ENCODE results near the gene CCDC137. TPM values are rescaled to one million over a fixed set of nuclear protein-coding genes. Genes with fewer than 3 reads are reported as not detected.

CCDC137 gene
- total RNA-seq, 2 experiments from 2014 or later = 39.4 to 61.4 TPM

DNA sequence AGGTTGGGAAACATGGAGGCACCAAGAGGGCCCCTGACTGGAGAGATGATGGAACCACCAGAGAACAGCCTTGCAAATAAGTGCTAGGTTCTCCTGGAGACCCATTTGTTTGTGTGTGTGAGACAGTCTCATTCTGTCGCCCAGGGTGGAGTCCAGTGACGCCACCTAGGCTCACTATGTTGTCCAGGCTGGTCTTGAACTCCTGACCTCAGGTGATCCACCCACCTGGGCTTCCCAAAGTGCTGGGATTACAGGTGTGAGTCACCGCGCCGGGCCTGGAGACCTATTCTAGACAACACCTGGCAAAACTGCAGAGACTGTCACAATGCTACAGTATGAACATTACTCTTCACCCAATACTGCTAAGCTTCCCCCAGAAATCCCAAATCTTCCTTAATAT, 31.1 kb upstream of the CCDC137 start:
- peak overlapping the region; percentile 84 for H3K4me3 ChIP-seq (ENCODE audit: low read depth, low read length, poor library complexity, severe bottlenecking)
- TF ChIP-seq EZH2phosphoT487 (IDR thresholded peaks at IDR 0.05; ENCODE audit: borderline replicate concordance, low read depth, low read length) = no peak
- TF ChIP-seq, protein P1, sequence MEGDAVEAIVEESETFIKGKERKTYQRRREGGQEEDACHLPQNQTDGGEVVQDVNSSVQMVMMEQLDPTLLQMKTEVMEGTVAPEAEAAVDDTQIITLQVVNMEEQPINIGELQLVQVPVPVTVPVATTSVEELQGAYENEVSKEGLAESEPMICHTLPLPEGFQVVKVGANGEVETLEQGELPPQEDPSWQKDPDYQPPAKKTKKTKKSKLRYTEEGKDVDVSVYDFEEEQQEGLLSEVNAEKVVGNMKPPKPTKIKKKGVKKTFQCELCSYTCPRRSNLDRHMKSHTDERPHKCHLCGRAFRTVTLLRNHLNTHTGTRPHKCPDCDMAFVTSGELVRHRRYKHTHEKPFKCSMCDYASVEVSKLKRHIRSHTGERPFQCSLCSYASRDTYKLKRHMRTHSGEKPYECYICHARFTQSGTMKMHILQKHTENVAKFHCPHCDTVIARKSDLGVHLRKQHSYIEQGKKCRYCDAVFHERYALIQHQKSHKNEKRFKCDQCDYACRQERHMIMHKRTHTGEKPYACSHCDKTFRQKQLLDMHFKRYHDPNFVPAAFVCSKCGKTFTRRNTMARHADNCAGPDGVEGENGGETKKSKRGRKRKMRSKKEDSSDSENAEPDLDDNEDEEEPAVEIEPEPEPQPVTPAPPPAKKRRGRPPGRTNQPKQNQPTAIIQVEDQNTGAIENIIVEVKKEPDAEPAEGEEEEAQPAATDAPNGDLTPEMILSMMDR (conservative IDR thresholded peaks at IDR 0.05; ENCODE audit: low read length) = no peak
- CTCF ChIA-PET (ENCODE audit: unreplicated experiment) = no interaction called here
- POLR2A ChIA-PET = no interaction called here
- H3K36me3 ChIP-seq (ENCODE audit: insufficient read depth, low read length) = peaks cover 33% of the 10 kb centered on the region
- no peak overlapping the region for H2AFZ ChIP-seq (ENCODE audit: low read length)
- H3K4me2 ChIP-seq (ENCODE audit: low read length) = peak overlapping the region; percentile 87
- peaks cover 13% of the 10 kb centered on the region; the same call in 1 of the 2 replicates for H4K20me1 ChIP-seq (ENCODE audit: insufficient read depth, low read length)
- intact Hi-C loops (cut with micrococcal nuclease; ENCODE audit: unreplicated experiment) = loop anchor here (5.0 kb wide), 1 partner anchor 83 kb away; the partner anchor contains the start of gene FAAP100
- no peaks in the 10 kb centered on the region for H3K9me3 ChIP-seq (ENCODE audit: low read length)
- H3K79me2 ChIP-seq (ENCODE audit: insufficient read depth, low read depth, low read length) = peaks cover 50% of the 10 kb centered on the region
- H3K4me1 ChIP-seq (ENCODE audit: insufficient read depth, low read length, poor library complexity, severe bottlenecking) = peaks cover 15% of the 10 kb centered on the region
- no peak overlapping the region for H3K27ac ChIP-seq (ENCODE audit: low read depth, low read length, poor library complexity, severe bottlenecking)
- TSS peak; percentile 77 for BruUV-seq (replicated peaks)
- no peaks in the 10 kb centered on the region for H3K9me2 ChIP-seq (ENCODE audit: insufficient read depth, low read length)
- DNase-seq (ENCODE audit: low spot score) = no peak

DNA sequence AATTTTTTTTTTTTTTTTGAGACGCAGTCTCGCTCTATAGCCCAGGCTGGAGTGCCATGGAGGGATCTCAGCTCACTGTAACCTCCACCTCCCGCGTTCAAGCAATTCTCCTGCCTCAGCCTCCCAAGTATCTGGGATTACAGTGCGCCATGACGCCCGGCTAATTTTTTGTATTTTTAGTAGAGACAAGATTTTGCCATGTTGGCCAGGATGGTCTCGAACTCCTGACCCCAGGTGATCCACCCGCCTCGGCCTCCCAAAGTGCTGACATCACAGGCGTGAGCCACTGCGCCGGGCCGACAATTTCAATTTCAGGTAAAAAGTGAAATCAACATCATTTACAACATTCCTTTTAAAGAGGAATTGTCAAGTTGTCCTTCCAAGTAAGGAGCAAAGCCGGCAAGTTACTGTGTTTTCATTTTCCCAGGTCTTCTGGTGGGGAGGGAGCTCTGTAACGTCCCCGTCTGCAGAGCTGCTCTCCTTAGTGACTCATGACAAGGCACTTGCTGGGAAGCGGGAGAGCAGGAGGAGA, 30.5 kb upstream of the CCDC137 start:
- H3K27ac ChIP-seq (ENCODE audit: low read depth, low read length, poor library complexity, severe bottlenecking) = peak overlapping the region; percentile 14
- ChIA-PET POLR2A (no interaction called here), CTCF (ENCODE audit: unreplicated experiment) (no interaction called here)
- H3K79me2 ChIP-seq (ENCODE audit: insufficient read depth, low read depth, low read length) = peaks cover 50% of the 10 kb centered on the region
- peaks cover 31% of the 10 kb centered on the region for H3K36me3 ChIP-seq (ENCODE audit: insufficient read depth, low read length)
- H4K20me1 ChIP-seq (ENCODE audit: insufficient read depth, low read length) = peaks cover 13% of the 10 kb centered on the region; the same call in 1 of the 2 replicates
- peak overlapping the region; percentile 24; the same call in 1 of the 2 replicates for H2AFZ ChIP-seq (ENCODE audit: low read length)
- peak; percentile 20 for DNase-seq (ENCODE audit: low spot score)
- intact Hi-C loops (cut with micrococcal nuclease; ENCODE audit: unreplicated experiment) = loop anchor here (5.0 kb wide), 1 partner anchor 84 kb away; the partner anchor contains the start of gene FAAP100
- BruUV-seq (replicated peaks) = no TSS peak
- peaks cover 15% of the 10 kb centered on the region for H3K4me1 ChIP-seq (ENCODE audit: insufficient read depth, low read length, poor library complexity, severe bottlenecking)
- peak overlapping the region; percentile 84 for H3K4me3 ChIP-seq (ENCODE audit: low read depth, low read length, poor library complexity, severe bottlenecking)
- no peak for TF ChIP-seq EZH2phosphoT487 (IDR thresholded peaks at IDR 0.05; ENCODE audit: borderline replicate concordance, low read depth, low read length)
- TF ChIP-seq, protein P1 (conservative IDR thresholded peaks at IDR 0.05; ENCODE audit: low read length) = no peak
- H3K9me3 ChIP-seq (ENCODE audit: low read length) = no peaks in the 10 kb centered on the region
- no peaks in the 10 kb centered on the region for H3K9me2 ChIP-seq (ENCODE audit: insufficient read depth, low read length)
- peak overlapping the region; percentile 87 for H3K4me2 ChIP-seq (ENCODE audit: low read length)

All from OCI-LY7 (cell line).